Central memory CD4-positive, alpha-beta T cell (primary cell): ENCODE results near the gene AUP1.
"Not testable (repeated sequence)": the region's sequence is repeated elsewhere in the genome, so short reads cannot be mapped to it uniquely, and the experiment has no call there.

Experiments
- DNase-seq: peaks from one replicate; pipeline ENCODE4 v3.0.0; 2022

The AUP1 gene

DNA sequence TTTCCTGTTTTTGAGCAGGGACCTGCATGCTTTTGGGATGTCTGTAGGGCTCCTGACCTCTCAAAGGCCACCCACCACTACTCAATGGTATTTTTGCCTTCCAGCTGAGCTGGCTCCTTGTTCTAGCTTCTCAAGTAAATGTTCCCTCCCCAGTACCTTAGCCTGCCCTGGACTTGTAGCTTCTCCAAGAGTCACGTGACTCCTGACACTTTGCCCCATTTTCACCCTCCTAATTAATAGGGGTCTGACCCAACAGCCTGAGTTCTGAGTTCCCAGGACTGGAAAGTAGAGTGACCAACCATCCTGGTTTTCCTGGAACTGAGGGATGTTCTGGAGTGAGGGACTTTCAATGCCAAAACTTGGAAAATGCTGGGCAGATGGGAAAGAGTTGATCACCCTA is 34.1 kb downstream of the AUP1 start:
- no peak for DNase-seq

DNA sequence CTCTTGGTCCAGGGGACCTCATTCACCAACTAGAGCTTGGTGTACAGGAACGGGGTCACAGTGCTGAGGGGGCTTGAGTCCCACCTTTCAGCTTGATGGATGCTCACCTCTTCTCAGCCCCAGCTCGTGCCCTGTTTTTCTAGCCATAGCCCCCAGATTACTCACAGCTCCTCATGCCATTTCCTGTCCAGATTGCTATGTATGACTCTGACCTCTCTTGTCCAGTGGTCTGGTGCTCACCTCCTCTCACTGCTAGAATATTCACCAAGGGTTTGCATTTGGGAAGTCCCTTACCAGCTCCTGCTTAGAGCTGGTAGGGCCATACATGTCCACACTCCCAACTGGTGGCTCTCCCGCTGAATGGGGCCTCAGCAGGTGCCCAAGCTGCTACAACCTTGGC is 36.0 kb downstream of the AUP1 start:
- DNase-seq, result no peak

GRCh38 chr2:74491648-74492544 is 37.6 kb downstream of the AUP1 start:
- no peak for DNase-seq

GRCh38 chr2:74489906-74490305 is 39.6 kb downstream of the AUP1 start:
- no peak for DNase-seq

- DNase-seq, result no peak
These were observed 40.6 kb downstream of the AUP1 start for GRCh38 chr2:74488643-74489481.

DNA sequence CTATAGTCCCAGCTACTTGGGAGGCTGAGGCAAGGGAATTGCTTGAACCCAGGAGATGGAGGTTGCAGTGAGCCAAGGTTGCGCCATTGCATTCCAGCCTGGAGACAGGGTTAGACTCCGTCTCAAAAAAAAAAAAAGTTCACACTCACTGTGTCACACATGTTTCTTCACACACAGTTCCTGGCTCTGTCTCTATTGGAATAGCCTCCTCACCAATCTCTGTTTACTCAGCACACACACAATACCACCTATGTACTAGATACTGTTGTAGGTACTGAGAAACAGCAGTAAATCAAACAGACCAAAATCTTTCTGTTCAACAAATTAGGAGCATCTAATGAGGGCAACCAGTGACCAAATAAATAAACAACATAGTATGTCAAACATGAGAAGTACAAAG is 43.4 kb downstream of the AUP1 start:
- DNase-seq, result no peak

DNA sequence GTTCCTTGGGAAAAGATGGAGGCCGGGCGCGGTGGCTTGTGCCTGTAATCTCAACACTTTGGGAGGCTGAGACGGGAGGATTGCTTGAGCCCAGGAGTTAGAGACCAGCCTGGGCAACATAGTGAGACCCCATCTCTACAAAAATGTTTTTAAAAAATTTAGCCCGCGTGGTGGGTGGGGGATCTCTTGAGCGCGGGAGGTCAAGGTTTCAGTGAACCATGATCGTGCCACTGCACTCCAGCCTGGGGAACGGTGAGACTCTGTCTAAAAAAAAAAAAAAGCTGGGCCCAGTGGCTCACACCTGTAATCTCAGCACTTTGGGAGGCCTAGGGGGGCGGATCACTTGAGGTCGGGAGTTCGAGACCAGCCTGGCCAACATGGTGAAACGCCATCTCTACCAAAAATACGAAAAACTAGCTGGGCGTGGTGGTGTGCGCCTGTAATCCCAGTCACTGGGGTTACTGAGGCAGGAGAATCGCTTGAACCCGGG is 45.8 kb downstream of the AUP1 start:
- not testable (repeated sequence) for DNase-seq

- peak; percentile 94 for DNase-seq
These were observed 46.5 kb downstream of the AUP1 start, which contains the start of the genes CCDC142 and TTC31 for GRCh38 chr2:74482801-74483674. Gene CCDC142 (minus strand): TSS chr2:74482998. CDS start chr2:74482837, 161 bp downstream. Gene TTC31 (plus strand): TSS chr2:74483081. CDS start chr2:74483096, 15 bp downstream.

DNA sequence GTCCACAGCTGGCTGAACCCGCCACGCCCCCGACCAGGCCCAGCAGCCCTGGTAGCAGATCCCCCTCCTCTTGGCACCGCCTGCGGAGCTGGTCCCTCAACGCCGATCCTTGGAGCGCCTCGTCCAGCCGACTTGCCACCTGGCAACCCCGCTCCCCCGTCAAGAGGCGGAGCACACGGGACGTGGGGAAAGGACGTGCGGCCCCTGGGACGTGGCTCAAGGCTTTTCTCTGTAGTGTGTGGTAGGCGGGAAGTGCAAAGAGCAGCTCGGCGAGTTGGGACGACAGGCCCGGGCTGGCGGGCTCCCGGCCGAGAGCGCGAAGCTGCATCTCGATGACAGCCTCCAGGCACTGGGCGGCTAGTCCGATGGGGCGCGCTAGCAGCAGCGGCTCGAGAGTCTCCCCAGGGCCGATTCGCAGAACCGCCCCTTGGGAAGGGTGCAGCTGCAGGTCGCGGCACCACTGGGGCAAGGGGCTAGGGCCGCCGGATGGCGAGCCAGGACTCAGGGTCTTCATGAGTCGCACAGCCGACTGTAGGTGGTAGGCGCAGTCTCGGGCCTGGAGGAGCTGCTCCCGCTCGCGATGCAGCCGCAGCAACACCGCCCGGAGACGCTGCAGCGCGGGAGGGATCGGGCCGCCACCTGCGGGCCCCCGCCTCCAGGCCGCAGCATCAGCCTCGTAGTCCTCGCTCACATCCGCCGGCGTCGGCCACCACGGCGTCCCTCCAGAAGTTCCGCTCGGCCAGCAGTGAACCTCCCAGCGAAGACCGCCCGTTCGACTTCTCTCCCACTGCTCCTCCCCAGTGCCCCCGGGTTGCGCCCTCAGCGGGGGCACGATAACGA is 47.3 kb downstream of the AUP1 start:
- DNase-seq, result no peak

DNA sequence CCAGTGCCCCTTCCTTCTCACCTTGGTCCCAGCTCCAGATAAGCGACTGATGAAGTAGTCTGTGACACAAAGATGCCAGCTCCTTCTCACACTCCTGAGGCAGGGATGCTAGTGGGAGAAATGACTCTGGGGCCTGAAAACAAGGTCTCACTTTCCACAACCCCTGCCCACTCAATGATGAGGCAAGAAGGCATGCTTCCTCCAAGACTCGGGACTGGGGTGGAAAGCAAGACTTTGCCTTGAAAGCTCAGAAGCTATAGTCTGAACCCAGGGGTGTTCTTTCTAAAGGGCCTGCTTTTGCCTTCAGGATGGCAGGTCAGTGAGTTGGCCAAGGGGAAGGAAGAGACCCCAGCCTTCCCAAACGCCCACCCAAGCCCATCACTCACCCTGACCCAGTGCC is 48.1 kb downstream of the AUP1 start:
- DNase-seq, result no peak
